NK-92 (cell line): ENCODE data around the gene CRB2.

Experiments used
- DNase-seq: peaks from one replicate; lab custom pipeline; 2025; ENCODE audit not compliant: unreplicated experiment; lab: John Stamatoyannopoulos, UW

The CRB2 gene

GRCh38 chr9:123362856-123363255, 6.9 kb downstream of the CRB2 start:
- no peak for DNase-seq

DNA sequence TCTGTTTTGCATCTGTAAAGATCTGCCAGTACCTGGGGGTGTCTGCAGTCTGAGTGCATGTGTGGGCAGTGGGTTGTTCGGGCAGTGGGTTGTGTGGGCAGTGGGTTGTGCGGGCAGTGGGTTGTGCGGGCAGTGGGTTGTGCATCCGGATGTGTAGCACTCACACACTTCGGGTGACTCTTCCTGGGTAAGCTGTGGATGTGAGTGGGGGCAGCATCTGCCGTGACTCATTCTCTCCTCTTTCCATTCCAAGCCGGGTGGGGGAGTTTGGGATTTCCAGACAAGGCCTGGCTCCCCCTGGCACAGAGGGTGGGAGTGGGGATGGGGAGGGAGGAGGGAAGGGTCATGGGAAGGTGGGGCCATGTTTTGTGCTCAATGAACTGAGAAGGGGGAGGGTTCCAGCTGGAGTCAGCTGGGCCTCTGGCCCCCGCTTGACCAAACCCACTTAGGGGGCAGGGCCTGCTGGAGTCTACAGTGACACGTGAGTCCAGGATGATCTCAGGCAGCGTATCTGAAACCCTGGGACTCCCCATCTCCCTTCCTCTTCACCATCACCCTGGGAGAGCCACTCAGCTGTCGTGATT, 8.3 kb downstream of the CRB2 start:
- DNase-seq: no peak

GRCh38 chr9:123365287-123365880, 9.4 kb downstream of the CRB2 start:
- no peak for DNase-seq

DNA sequence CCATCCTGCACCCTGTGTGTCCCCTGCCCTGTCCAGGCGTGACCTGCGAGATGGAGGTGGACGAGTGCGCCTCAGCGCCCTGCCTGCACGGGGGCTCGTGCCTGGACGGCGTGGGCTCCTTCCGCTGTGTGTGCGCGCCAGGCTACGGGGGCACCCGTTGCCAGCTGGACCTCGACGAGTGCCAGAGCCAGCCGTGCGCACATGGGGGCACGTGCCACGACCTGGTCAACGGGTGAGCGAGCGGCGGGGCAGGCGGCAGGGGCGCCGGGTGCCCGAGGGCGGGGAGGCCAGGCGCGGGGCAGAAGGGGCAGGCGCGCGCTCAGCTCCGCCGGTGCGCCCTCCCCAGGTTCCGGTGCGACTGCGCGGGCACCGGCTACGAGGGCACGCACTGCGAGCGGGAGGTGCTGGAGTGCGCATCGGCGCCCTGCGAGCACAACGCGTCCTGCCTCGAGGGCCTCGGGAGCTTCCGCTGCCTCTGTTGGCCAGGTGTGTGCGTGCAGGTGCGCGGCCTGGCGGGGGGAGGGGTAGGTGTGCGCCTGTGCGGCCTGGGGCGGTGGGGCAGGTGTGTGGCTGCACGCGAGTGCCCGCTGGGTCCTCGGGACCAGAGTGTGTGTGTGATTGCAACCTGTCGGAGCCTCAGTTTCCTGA, 10.0 kb downstream of the CRB2 start:
- DNase-seq: no peak

DNA sequence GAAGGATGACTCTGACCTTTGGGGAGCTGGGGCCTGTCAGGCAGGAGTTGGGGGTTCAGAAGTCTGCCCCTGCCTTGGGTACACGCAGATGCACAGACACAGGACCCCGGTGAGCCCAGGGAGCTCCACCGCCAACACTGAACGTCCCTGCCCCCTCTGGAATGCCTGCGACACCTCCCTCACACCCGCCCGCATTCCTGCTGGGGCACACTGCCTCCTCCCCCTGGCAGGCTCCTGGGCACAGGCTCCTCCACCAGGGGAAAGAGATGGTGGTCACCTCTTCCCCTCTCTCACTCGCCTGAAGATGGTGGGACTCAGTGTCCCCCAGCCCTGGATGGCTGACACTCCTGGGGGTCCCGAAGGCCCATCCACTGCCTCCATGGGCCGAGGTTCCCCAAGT, 12.0 kb downstream of the CRB2 start:
- DNase-seq: no peak

DNA sequence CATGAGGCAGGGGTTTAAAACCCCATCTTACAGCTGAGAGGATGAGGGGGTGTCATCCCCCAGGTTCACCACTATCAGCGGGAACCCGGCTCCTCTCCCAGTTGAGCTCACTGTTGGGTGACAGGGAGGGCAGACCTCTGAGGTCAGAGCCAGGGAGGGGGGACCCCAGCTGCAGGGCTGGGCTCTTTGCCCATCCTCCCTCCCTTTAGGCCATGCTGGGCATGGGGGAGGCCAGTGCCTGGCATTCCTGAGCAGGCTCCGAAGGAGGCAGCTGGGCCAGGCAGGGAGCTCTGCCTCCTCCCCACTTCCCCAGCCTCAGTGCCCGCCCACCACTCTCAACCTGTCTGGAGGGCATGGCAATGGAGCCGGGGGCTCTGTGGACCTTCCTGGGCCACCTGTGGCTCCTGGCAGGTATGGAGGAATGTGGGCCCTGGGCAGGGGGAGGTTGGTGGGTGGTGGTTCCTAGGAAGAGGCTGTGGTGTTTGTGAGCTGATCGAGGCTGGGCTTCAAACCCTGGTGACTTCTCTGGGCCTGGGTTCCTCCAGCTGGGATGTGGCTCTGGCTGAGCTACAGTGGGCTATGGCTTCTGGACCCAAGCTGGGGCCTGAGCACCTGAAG, 12.6 kb downstream of the CRB2 start:
- no peak for DNase-seq

- no peak for DNase-seq
These were observed 13.3 kb downstream of the CRB2 start for GRCh38 chr9:123369296-123369695.

DNA sequence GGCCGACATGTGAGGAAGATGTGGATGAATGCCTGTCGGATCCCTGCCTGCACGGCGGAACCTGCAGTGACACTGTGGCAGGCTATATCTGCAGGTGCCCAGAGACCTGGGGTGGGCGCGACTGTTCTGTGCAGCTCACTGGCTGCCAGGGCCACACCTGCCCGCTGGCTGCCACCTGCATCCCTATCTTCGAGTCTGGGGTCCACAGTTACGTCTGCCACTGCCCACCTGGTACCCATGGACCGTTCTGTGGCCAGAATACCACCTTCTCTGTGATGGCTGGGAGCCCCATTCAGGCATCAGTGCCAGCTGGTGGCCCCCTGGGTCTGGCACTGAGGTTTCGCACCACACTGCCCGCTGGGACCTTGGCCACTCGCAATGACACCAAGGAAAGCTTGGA, 14.1 kb downstream of the CRB2 start:
- no peak for DNase-seq

DNA sequence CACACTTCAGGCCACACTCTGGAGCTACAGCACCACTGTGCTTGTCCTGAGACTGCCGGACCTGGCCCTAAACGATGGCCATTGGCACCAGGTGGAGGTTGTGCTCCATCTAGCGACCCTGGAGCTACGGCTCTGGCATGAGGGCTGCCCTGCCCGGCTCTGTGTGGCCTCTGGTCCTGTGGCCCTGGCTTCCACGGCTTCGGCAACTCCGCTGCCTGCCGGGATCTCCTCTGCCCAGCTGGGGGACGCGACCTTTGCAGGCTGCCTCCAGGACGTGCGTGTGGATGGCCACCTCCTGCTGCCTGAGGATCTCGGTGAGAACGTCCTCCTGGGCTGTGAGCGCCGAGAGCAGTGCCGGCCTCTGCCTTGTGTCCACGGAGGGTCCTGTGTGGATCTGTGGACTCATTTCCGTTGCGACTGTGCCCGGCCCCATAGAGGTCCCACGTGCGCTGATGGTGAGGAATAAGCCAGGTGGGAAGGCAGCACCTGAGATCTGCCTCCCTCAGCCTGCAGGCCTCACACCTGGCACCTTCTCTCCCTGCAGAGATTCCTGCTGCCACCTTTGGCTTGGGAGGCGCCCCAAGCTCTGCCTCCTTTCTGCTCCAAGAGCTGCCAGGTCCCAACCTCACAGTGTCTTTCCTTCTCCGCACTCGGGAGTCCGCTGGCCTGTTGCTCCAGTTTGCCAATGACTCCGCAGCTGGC, 14.7 kb downstream of the CRB2 start:
- DNase-seq: no peak

GRCh38 chr9:123371228-123371584, 15.2 kb downstream of the CRB2 start:
- DNase-seq: no peak

DNA sequence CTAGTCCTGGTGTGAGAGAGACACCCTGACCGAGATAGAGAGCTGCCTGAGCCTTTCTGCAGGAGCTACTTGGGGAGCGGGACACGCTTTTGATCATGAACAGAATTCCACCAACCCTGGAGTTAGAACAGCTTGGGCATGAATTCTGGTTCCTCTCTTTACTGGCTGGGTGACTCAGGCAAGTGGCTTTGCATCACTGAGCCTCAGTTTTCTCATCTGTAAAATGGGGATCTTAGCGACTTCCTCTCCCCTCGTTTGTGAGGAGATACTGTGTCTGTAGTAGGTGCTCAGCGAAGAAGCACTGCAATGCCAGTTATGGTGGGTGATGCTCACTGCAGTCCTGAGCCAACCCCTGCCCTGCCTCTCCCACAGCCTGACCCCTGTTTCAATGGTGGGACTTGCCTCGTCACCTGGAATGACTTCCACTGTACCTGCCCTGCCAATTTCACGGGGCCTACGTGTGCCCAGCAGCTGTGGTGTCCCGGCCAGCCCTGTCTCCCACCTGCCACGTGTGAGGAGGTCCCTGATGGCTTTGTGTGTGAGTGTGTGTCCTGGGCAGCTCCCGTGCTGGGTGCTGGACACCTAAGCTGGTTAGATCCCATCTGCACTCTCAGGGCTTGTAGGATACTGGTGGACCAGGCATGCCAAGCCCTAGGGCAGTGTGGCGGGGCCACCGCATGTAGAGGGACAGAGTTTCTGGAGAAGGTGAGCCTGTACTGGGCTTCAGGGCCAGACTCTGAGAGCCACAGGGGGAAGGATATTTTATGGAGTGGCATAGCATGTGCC, 16.0 kb downstream of the CRB2 start:
- DNase-seq: no peak

- no peak for DNase-seq
These were observed 16.9 kb downstream of the CRB2 start for GRCh38 chr9:123372766-123373446.

DNA sequence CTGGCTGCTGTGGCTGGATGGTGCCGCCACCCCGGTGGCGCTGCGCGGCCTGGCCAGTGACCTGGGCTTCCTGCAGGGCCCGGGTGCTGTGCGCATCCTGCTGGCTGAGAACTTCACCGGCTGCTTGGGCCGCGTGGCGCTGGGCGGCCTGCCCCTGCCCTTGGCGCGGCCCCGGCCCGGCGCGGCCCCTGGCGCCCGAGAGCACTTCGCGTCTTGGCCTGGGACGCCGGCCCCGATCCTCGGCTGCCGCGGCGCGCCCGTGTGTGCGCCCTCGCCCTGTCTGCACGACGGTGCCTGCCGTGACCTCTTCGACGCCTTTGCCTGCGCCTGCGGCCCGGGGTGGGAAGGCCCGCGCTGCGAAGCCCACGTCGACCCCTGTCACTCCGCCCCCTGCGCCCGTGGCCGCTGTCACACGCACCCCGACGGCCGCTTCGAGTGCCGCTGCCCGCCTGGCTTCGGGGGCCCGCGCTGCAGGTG, 17.5 kb downstream of the CRB2 start:
- no peak for DNase-seq

GRCh38 chr9:123373946-123374345, 17.9 kb downstream of the CRB2 start:
- DNase-seq: no peak

- DNase-seq: no peak
These were observed 19.6 kb downstream of the CRB2 start for GRCh38 chr9:123375469-123376132.

DNA sequence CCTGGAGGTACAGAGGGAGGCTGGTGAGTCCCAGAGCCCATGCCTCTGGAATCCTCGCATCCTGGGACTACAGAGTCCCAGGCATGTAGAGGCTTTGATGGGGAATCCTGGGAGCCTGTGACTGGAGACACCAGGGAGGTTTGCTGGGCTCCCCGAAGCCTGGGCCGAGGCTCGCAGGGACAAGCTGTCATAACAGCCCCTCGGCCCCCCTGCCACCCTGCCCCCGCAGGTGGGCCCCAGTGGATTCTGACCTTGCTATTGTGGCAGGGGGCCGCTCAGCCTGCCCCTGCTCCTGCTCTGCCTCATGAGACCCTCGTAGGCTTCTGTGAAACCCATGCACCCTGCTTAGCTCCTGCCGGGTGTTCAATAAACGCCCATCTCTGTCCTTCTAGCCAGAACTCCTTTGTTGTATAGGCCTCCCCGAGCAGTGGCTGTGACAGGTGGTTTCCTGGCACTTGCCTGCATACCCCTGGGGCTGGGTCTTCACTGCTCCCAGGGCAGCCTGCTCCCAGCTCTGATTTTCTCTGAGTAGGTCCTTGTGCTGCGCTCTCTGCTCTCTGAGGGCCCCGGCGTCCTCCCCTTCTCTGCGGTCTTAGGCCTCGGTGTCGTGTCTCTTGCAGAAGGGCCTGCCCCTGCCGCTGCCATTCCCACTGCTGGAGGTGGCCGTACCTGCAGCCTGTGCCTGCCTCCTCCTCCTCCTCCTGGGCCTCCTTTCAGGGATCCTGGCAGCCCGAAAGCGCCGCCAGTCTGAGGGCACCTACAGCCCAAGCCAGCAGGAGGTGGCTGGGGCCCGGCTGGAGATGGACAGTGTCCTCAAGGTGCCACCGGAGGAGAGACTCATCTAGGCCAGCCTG, 20.4 kb downstream of the CRB2 start:
- DNase-seq: no peak

DNA sequence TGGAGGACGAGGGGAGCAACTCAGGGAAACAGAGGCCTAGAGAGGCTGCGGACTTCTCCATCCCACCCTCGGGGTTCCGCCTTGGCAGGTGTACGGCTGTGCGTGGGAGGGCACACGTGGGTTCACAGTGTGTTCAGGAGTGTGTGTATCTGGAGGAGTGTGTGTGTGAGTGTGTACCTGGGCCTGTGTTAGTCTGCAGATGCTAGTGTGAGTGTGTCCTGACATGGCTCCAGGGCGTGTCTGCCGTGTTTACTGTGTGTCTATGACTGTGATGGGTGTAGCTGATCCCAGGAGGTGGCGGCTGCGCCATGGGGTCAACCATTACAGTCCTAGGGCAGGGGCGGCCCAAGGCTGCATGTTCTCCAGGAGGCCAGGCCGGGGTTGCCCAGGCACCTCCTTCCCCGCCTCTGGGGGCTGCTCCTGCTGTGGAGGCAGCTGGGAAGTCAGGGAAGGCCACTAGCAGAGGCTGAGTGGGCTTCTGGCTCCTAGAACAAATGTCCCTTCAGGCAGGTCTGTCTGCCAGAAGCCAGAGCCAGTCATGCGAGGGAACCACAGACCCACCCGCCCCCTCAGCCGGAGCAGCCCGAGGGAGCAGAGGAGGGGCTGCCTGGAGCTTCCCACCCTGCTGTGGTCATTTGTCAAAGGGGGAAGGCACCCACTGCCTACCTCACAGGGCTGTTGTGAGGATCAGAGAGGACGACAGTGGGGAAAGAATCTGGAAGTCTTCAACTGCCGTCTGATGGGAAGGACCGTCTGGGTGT, 21.4 kb downstream of the CRB2 start:
- DNase-seq: no peak

DNA sequence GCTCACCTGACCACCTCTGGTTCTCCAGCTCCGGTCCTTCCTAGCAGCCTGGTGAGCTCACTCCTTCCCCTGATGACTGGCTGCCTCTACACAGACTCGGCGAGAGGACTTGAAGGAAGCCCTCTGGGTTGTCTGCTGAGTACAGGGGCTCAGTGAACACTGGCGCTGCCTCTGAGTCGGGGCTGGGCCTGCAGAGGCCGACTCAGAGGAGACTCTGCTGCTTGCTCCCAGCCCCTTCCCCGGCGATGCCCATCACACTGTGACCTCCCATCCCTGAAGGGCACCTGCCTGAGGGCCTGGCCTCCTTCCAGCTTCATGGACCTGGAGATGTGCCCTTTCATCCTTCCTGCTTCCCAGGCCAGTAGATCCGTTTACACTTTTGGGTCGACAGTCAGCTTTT, 22.0 kb downstream of the CRB2 start:
- DNase-seq: no peak
